GM21515 (cell line): ENCODE results near the gene C16orf90.

Experiments used
- ATAC-seq: cut with Tn5 transposase; IDR thresholded peaks from one replicate; pipeline ENCODE4 v1.9.1; 2021; ENCODE audit not compliant: unreplicated experiment

Gene C16orf90

DNA sequence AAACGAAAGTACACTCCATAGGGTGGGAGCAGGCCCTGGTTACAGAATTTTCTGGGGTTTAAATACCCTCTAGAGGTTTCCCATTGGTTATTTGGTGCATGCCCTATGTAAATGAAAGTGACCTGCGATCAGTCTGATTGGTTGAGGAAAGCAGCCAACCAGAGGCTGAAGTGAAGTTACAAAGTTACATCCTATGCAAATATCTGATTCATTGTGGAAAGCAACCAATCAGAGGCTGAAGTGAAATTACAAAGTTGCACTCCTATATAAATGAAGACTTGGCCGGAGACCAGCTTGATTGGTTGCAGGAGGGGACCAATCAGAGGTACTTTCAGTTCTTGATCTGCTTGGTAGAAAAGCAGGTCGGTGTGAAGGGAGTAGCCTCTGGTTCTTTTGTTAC lies 27.4 kb downstream of the C16orf90 start:
- no peak for ATAC-seq

DNA sequence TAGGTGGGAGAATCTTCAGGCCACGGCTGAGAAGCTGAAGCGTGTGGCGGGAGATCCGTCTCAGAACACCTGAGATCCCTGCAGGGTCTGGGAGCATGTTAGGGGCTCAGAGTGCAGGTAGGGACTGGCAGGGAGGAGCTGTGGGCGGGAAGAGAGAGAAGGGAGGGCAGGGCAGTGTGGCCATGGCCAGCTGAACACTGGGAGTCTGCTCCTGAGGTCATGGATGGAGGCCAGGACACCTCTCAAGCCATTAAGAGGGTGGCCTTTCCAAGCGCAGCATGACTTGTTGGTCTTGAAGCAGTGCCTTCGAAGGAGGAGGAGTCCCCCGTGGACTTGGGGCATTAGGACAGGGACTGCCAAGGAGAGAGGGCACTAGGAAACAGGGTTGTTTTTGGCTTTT lies 28.1 kb downstream of the C16orf90 start:
- no peak for ATAC-seq

DNA sequence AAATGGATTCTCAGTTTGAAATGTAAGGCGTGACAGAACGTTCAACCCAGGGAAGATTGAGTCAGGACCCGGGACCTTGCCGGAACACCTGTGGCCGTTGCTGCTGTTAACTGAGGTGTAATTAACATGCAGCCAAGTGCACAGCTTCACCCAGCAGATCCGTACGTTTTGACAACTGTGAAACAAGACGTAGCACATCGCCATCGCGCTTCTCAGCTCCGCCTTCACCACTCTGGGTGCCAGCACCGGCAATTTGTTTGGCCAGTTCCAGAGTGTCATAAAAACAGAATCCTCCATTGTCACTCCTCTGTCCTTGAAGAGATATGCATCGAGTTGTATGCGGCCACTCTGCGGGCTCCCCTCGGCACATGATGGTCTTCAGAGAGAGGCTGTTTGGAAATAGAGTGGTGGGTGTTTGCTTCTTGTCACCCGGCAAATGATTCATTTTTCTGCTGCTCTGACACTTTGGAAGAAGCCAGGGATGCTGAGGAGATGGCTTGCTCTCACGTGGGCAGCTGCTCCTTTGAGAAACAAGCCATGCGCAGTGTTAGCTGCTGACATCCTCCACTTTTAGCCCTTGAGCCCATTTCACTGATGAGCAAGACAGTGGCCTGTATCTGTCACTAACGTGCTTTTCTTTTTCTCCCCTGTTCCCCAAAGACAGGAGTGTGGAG lies 29.2 kb downstream of the C16orf90 start:
- ATAC-seq: no peak

DNA sequence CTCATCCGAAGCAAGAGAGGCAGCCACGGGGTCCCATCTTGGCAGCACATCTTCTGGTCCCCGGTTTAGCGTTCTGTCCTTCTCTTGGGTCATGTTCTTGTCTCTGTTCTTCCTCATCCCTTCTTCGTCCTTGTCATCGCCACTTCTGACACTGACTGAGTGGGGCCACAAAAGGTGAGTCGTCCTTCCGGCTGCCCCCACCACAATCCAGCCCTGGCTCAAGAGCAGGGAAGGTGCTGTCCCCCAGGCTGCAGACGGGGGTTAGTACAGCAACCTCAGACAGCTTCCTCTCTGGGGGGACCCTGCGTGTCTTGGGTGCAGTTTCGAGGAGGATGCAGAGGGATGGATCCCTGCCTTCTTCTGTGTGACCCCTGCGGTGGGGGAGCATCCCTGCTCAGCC lies 30.0 kb downstream of the C16orf90 start:
- ATAC-seq: no peak

DNA sequence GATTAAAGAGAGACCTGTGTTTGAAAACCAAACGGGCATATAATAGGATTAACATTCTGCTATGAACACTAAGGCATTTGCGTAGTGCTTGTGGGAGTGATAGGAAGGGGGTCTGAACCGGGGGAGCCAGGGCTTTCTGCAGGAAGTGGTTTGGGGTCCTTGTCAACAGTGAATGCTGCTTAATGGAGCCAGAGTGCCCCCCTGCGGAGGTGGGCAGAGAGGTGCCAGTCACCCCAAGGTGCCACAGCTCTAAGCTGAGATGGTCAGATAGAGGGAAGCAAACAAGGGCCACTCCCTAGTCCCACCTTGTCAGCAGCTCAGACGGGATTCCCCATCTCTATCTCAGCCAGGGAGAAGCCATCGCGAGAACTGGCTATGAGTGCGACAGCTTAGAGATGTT lies 34.1 kb downstream of the C16orf90 start:
- no peak for ATAC-seq

DNA sequence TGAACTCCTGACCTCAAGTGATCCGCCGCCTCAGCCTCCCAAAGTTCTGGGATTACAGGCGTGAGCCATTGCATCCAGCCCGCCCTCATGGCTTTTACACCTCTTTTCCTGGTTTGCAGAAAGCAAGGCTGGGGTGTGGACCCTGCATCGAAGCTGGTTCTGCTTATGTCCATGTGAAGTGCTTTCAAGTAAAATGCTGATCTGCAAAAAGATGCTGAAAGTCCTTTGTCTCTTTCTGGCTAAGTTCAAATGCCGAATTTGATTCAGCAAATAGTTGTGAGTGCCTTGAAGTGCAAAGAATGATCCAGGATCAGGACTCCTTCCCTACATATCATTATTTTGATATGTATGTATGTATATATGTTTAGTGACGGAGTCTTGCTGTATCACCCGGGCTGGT lies 34.7 kb downstream of the C16orf90 start:
- no peak for ATAC-seq

DNA sequence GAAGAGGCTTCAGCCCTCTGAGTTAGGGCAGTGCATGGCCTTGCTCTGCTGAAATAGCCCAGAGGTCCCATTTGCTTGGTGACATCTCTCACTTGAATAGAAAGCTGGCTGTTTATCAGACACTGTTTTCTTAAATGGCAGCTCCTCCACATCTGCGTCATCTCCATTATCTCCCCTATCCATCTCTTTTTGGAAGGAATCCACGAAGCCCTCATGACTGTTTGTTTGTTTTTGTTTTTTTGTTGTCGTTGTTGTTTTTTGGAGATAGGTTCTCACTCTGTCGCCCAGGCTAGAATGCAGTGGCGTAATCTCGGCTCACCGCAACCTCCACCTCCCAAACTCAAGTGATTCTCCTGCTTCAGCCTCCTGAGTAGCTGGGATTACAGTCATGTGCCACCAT lies 35.2 kb downstream of the C16orf90 start:
- no peak for ATAC-seq

DNA sequence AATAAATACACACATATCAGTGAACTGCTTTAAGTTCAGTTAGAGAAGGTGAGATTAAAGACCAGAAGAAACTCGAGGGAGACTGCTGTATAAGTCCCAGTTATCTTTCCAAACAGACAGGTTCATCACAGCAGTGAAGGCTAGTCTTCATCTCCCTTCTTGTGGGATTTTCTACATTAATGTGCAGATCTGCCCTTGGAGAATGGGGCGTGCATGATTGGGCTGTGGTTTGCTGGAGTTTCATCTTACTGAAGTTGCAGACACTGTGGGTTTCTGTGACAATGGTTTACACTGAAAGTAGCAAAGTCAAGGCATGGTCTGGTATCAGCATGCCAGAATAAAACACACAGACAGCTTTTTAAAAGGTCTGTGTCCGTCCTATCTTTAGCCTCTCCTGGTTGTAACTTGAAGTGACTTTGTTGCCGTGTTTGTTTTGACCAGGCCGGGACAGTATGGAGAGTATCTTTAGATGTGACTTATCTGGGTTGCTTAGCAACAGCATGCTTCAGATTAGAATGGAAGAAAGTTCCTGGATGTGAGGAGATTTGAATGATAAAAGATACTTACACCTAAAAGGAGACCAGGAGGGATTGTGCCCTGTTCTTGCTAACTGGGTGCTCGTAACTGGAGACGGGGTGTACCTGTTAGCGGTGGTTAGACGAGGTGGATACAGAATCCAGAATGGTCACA lies 35.7 kb downstream of the C16orf90 start:
- ATAC-seq: no peak

DNA sequence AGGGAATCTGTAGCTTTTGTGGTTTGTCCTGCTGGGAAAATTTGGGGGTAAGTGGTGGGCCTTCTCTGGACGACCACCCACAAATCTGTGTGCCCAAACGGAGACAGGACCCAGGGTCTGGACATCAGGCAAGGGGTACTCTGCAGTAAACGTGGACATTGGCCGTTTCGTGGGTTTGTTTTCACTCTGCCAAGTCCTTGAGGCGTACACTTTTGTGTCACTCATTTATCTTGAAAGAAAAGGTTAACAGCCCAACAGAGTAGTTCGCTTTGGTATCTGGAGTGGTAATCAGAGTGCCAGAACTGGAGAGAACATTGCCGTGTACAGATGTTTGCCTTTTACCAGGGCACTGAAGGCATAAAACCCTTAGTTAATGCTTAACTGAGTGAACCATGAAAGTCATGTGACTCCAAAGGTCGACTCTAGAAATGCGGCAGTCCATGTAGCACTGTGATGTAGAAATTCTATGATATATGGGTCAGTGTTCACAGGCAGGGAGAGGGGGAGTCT lies 36.4 kb downstream of the C16orf90 start:
- no peak for ATAC-seq

DNA sequence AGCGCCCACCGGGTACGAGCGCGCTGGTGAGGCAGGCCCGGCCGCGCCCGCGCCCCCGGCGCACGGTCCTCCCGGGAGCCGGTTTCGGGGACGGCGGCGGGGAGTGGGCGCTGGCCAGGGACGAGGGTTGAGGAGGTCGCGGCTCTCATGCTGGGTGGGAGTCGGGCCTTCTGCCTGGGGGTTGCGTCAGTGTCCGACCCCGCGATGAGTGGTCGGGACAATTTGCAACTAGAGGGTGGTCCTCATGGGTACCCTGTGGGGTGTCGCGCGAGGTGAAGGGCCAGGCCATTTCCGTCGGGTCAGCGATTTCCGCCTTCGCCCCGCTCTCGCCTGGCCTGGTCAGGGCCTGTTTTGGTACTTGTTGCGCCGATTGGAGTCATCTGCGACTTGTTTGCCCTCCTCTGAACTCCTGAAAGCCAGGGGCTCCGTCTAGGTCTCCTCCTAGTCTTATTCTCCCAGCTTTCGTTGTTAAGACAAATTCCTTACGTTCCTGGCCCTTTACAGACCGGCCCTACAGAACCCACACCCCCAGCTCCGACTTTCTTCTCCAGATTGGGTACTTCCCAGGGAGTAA lies 36.9 kb downstream of the C16orf90 start:
- ATAC-seq: peak; percentile 21

DNA sequence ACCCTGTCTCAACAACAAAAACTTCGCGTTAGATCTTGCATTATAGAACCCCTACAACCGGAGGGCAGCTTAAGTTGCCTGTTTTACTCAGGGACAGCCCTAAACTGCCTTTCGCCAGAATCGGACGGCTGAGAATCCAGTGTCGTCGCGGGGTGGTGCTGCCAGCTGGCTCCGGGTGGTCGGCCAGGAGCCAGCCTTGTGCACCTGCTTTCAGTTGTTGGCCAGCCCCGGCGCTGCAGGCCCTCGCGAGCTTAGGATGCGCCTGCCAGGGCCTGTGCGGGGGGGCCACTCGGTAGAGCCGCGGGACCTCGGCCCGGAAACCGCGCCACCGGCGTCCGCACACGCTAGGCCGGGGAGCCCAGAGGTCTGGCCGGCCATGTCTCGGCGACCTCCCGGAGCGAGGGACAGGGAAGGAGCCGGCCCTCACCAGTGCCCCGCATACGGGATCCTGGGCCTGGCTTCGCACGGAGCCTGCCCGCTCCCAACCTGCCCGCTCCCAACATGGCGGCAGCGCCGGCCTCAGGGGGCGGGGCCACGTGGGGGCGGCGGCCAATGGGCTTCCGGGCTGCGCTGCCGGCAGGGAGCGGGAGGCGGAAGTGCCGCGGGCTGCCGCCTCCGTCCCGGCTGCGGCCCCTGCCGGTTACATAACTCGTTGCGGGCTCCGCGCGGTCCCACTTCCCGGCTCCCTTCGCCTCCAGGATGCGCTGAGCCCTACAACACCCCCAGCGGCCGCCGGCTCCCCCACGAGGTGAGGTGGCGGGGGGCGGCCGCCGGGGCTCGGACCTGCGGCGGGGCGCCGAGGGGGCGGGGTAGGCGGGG lies 37.6 kb downstream of the C16orf90 start:
- peak; percentile 62 for ATAC-seq

DNA sequence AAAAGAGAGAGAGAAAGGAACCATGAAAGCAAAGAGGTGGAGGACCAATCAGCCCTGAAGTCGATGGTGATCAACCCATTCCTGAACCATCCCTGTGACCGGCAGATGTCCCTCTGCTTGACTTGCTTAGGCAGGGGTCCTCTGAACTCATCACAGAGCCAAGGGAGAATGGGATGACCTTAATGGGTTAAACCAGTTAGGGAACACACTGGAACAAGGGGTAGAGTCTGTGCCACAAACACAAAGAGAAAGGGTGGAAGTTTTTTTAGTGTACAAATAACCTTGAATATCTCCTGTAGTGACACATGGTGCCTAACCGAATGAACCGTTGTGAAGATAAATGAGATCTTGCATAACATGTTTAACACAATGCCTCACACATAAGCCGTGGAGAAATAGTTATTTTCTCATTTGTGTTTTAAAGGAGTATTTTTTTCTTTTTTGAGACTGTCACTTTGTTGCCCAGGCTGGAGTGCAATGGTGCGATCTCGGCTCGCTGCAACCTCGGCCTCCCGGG lies 40.6 kb downstream of the C16orf90 start:
- ATAC-seq: no peak

DNA sequence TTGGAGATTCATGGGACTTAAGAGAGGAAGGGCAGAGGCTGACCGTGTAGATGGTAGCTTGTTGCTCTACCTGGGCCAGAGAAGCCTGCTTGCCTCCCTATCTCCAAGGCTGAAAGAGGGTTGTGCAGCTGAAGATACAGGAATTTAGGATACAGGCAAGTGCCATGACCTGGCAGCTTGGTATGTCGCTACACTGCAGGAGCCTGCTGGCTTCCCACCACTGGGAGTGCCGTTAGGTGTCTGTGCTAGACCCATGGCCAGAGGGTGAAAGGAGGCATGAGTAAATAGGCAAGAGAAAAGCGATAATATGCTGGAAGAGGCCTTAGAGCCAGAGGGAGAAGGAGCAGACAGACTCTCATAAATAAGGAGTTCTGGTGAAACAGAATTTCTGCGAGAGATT lies 41.2 kb downstream of the C16orf90 start:
- no peak for ATAC-seq

DNA sequence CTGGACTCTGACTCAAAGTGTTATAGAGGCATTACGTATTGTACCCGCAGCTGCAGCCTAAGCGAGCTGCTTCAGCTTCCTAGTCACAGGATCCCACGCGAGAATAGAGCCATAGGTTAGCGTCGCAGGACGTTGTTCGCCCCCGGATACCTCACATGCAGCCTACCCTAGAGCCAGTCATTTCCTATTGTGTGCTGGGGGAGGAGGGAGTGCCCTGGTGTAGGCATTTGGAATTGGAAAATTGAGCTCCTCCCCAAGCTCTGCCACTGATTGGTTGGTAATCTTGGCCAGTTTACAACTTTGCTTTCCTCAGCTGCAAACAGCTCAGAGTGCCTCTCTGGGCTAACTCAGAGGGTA lies 51.3 kb downstream of the C16orf90 start:
- peak; percentile 36 for ATAC-seq
